Measurements from ENCODE around the gene NRARP. TPM values are rescaled to one million over a fixed set of nuclear protein-coding genes. Genes with fewer than 3 reads are reported as not detected.

The NRARP gene
- total and polyA plus RNA-seq, 8 donors, result 1.2 to 323 (median 3.5) TPM

GRCh38 chr9:137277329-137278041 lies 24.6 kb downstream of the NRARP start, which contains the start of gene TOR4A:
Gene TOR4A, plus strand, starts transcription at chr9:137277726. Its CDS starts 964 bp downstream, at chr9:137278690.
- intact Hi-C loops (cut with DNase I; ENCODE audit: low total_unique reads), result no loop called here
- TF ChIP-seq POLR2A (IDR thresholded peaks at IDR 0.05) (peak in 1 of 4 donors; percentile 11), POLR2AphosphoS5 (IDR thresholded peaks at IDR 0.05) (peak in 2 of 3 donors; percentile 82 to 85), EP300 (IDR thresholded peaks at IDR 0.05) (no peak), CTCF (IDR thresholded peaks at IDR 0.05) (peak in 2 of 7 experiments; percentile 13 to 48)
- H3K4me3 ChIP-seq, result peak within 1 kb of the TSS; percentile 47 to 66 (median 56)
- no peaks in the 10 kb centered on the region for H3K9me3 ChIP-seq
- DNase-seq, result peak; percentile 92 to 95
- H3K27ac ChIP-seq, result peak within 1 kb of the TSS; percentile 88 to 95 (median 95)
- H3K4me1 ChIP-seq, result peaks cover 67 to 98% (median 86%) of the 10 kb centered on the region in 4 donors
- peaks cover 0 to 58% (median 0%) of the 10 kb centered on the region in 3 donors for H3K27me3 ChIP-seq
- WGBS, 5 donors, result 3 to 17% (median 5%) methylated on average over 10 to 25 of the region's 25 CpGs
- peaks cover 19 to 50% (median 43%) of the 10 kb centered on the region in 4 donors for H3K36me3 ChIP-seq

DNA sequence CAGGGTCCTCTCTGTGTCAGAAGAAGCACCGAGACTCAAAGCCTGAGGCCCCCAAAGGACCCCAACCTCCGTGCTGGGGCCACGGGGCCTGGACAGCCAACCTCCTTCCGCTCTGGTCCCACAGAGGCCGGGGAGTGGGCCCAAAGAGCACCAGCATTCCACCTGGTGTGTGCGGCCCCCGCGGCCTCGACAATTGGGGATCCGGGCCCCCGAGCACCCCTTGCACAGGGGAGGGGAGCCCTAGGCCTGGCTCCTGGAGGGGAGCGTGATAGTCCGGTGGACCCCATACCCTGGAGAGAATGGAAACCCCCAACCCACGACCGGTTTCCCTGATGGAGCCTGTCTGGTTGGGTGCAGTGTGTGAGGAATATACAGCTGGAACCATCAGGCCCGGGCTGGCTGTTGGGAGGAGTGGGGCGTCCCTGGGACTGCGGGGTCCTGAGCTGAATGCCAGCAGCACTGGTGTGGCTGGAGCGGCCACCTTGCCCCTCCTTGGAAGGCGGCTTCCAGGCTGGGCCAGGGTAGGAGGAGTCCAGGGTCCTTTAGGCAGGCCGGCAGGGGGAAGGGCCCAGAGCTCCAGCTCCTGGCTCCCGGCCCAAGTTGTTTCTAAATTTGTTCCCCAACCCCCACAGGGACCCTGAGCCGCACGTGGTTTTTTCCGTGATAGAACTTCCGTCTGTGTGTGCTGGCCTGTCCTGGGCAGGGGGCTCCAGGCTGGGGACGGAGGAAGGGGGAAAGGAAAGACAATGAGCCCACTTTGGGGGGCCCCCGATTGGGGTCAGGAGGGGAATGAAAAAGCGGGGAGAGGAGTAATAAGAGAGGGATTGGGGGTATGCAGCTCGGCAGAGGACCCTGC lies 25.4 kb downstream of the NRARP start:
- WGBS, 5 donors, result 25 to 39% (median 30%) methylated on average over 14 to 30 of the region's 30 CpGs
- peak; percentile 89 to 94 for DNase-seq
- peaks cover 67 to 99% (median 92%) of the 10 kb centered on the region in 4 donors for H3K4me1 ChIP-seq
- intact Hi-C loops (cut with DNase I; ENCODE audit: low total_unique reads), result no loop called here
- peak overlapping the region; percentile 88 to 95 (median 95) for H3K27ac ChIP-seq
- TF ChIP-seq POLR2AphosphoS5 (IDR thresholded peaks at IDR 0.05) (peak in 1 of 3 donors; percentile 42), CTCF (IDR thresholded peaks at IDR 0.05) (no peak)
- no peaks in the 10 kb centered on the region for H3K9me3 ChIP-seq
- H3K36me3 ChIP-seq, result peaks cover 27 to 50% (median 47%) of the 10 kb centered on the region in 4 donors
- peak overlapping the region; percentile 47 to 66 (median 56) for H3K4me3 ChIP-seq
- H3K27me3 ChIP-seq, result peaks cover 0 to 56% (median 0%) of the 10 kb centered on the region in 3 donors

DNA sequence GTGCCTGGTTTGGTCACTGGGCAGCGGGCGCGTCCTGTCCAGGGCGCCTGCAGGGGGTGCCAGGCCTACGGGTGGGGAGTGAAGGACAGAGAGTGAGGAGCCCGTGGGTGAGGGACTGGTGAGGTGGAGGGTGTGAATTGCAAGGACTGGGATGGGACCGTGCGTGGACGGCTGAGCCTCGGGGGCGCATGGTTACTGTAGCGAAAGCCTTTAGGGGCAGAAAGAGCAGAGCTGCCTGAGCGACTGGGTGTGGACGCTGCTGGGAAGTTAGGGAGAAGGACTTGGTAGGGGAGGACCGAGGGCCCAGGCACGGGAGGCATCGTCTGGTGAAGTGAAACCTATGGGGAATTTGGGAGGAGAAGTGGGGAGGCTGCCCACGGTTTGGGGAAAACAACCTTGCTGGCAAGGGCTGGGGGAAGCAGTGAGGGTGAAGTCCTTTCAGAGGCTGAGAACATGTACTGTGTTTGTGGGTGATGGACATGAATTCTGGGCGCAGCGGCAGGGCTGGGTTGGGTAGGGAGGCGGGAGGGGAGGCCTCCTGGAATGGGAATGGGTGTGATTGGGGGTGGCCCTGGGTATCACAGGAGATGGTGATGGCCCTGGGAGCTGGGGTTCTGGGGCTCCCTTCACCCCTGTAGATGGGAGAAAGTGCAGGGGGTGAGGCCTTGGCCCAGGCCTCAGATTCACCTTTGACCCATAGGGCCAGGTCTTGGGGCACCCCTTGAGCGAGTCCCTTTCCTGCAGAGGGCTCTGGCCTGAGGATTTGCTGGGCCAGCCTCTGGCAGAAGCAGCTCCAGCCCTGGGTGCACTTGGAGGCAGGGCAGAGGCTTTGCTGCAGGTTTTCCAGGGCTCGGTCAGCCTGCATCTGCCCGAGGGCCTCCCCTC lies 26.2 kb downstream of the NRARP start:
- WGBS, 5 donors, result 66 to 77% (median 71%) methylated on average over 23 to 24 of the region's 24 CpGs
- intact Hi-C loops (cut with DNase I; ENCODE audit: low total_unique reads), result no loop called here
- H3K9me3 ChIP-seq, result no peaks in the 10 kb centered on the region
- H3K36me3 ChIP-seq, result peaks cover 27 to 50% (median 49%) of the 10 kb centered on the region in 4 donors
- TF ChIP-seq EP300 (IDR thresholded peaks at IDR 0.05) (no peak), POLR2A (IDR thresholded peaks at IDR 0.05) (no peak), POLR2AphosphoS5 (IDR thresholded peaks at IDR 0.05) (no peak), CTCF (IDR thresholded peaks at IDR 0.05) (no peak)
- peak overlapping the region; percentile 88 to 95 (median 95) for H3K27ac ChIP-seq
- DNase-seq, result peak in 1 of 2 donors; percentile 15
- peak overlapping the region in 1 of 4 donors; percentile 66 for H3K4me3 ChIP-seq
- H3K4me1 ChIP-seq, result peaks cover 63 to 99% (median 92%) of the 10 kb centered on the region in 4 donors
- H3K27me3 ChIP-seq, result peaks cover 0 to 47% (median 0%) of the 10 kb centered on the region in 3 donors
